ENCODE measurements around the gene FADD. TPM values are rescaled to one million over a fixed set of nuclear protein-coding genes. Genes with fewer than 3 reads are reported as not detected.
"Not testable (repeated sequence)": the region's sequence is repeated elsewhere in the genome, so short reads cannot be mapped to it uniquely, and the experiment has no call there.

Gene FADD
- total and polyA plus RNA-seq, 2 donors from 2014 or later, result 27.8 to 31.5 TPM

DNA sequence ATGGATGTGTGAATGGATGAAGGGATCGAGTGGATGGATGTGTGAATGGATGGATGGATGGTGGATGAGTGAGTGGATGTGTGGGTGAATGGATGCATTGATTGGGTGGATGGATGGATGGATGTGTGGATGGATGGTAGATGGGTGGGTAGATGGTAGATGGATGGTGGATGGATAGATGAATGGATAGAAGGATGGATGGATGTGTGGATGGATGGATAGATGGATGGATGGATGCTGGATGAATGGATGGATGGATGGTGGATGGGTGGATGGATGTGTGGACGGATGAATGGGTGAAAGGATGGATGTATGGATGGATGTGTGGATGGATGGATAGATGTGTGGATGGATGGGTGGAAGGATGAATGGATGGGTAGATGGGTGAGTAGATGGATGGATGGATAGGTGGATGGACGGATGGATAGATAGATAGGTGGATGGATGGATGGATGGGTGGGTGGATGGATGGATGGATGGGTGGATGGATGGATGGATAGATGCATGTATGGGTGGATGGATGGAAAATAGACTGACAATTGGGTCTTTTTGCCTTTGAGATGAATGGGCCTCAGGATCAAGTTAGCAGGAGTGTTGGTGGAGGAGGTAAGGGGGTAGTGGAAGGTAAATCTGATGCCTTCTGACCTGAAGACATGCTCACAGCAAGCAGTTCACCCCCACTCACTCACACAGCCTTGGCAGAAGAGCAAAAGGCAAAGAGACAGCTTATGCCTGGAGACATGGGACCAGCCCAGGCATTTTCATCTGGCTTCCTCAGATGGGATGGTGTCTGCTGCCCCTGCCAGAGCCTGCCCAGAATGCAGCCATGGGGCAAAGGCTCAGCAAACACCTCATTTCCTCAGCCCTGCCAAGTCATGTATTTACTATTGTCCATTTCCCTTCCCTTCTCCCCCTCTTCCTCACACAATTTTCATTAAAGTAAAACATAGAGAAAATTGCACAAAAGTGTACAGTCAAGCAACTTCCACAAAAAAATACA is 8.0 kb upstream of the FADD start:
- intact Hi-C loops (cut with DNase I), result loop anchor here (10.0 kb wide), 1 partner anchor 500 kb away; no protein-coding TSS in a partner anchor
- no peaks in the 10 kb centered on the region for H3K27me3 ChIP-seq (ENCODE audit: control insufficient read depth, insufficient read depth, low read length)
- no peaks in the 10 kb centered on the region for H3K36me3 ChIP-seq (ENCODE audit: control insufficient read depth in 2 of 3, insufficient read depth in 3 of 3, low read length in 3 of 3)
- DNase-seq (peak in 1 of 5 donors; percentile 33), FAIRE-seq (no peak)
- TF ChIP-seq, protein P1, sequence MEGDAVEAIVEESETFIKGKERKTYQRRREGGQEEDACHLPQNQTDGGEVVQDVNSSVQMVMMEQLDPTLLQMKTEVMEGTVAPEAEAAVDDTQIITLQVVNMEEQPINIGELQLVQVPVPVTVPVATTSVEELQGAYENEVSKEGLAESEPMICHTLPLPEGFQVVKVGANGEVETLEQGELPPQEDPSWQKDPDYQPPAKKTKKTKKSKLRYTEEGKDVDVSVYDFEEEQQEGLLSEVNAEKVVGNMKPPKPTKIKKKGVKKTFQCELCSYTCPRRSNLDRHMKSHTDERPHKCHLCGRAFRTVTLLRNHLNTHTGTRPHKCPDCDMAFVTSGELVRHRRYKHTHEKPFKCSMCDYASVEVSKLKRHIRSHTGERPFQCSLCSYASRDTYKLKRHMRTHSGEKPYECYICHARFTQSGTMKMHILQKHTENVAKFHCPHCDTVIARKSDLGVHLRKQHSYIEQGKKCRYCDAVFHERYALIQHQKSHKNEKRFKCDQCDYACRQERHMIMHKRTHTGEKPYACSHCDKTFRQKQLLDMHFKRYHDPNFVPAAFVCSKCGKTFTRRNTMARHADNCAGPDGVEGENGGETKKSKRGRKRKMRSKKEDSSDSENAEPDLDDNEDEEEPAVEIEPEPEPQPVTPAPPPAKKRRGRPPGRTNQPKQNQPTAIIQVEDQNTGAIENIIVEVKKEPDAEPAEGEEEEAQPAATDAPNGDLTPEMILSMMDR (IDR thresholded peaks at IDR 0.05; ENCODE audit: borderline replicate concordance, extremely low read depth, insufficient read depth), result no peak
- no peak overlapping the region for H3K27ac ChIP-seq (ENCODE audit: low read depth in 2 of 2, low read length in 2 of 2)
- no peak overlapping the region for H3K4me3 ChIP-seq (ENCODE audit: low read length in 3 of 3)
- no peaks in the 10 kb centered on the region for H3K9me3 ChIP-seq (ENCODE audit: control insufficient read depth in 2 of 3, insufficient read depth in 1 of 3, low read length in 3 of 3)
- no peak overlapping the region for H3K9ac ChIP-seq (ENCODE audit: low read length in 3 of 3)
- peaks cover 0 to 2% (median 0%) of the 10 kb centered on the region in 3 donors for H3K4me1 ChIP-seq (ENCODE audit: control insufficient read depth in 2 of 3, insufficient read depth in 2 of 3, low read depth in 1 of 3, low read length in 3 of 3)

DNA sequence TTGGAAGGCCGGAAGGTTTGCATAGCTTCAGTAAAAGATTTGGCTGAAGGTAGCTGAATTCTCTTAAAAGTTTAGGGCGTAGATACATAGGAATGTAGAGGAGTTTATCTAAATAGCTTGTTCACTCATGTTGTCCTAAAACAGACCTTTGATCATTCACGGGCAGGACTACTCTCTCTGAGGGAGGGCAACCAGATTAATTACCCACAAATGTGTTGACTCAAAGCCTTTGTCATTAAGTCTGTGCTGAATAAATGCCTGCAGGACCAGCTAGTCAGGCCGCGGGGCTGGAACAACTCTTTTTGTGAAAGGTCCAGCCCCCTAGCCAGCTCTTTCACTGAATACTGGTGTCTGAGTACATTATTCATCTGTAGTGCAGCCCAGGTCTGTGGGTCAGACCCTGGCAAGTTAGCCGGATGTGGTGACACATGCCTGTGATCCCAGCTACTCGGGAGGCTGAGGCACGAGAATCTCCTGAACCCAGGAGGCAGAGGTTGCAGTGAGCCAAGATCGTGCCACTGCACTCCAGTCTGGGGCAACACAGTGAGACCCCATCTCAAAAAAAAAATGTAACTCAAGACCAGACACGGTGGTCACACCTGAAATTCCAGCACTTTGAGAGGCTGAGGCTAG is 2.8 kb upstream of the FADD start:
- Histone ChIP-seq H3K27ac (ENCODE audit: low read depth in 2 of 2, low read length in 2 of 2) (no peak overlapping the region), H3K9ac (ENCODE audit: low read length in 3 of 3) (no peak overlapping the region), H3K9me3 (ENCODE audit: control insufficient read depth in 2 of 3, insufficient read depth in 1 of 3, low read length in 3 of 3) (no peaks in the 10 kb centered on the region), H3K4me1 (ENCODE audit: control insufficient read depth in 2 of 3, insufficient read depth in 2 of 3, low read depth in 1 of 3, low read length in 3 of 3) (peaks cover 3 to 18% (median 14%) of the 10 kb centered on the region in 3 donors), H3K27me3 (ENCODE audit: control insufficient read depth, insufficient read depth, low read length) (no peaks in the 10 kb centered on the region), H3K4me3 (ENCODE audit: low read length in 3 of 3) (no peak overlapping the region), H3K36me3 (ENCODE audit: control insufficient read depth in 2 of 3, insufficient read depth in 3 of 3, low read length in 3 of 3) (no peaks in the 10 kb centered on the region)
- TF ChIP-seq, protein P1 (IDR thresholded peaks at IDR 0.05; ENCODE audit: borderline replicate concordance, extremely low read depth, insufficient read depth), result no peak
- FAIRE-seq (no peak), DNase-seq (peak in 1 of 5 donors; percentile 16)
- intact Hi-C loops (cut with DNase I), result no loop called here

DNA sequence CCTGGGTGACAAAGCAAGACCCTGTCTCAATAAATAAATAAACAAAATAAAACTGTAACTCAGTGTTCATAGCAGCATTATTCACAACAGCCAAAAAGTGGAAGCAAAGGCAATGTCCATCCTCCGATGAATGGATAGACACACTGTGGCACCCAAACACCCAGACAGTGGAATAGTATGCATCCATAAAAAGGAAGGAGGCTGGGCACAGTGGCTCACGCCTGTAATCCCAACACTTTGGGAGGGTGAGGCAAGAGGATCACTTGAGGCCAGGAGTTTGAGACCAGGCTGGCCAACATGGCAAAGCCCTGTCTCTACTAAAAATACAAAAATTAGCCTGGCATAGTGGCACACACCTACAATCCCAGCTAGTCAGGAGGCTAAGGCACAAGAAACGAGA is 2.0 kb upstream of the FADD start:
- H3K36me3 ChIP-seq (ENCODE audit: control insufficient read depth in 2 of 3, insufficient read depth in 3 of 3, low read length in 3 of 3); H3K27ac ChIP-seq (ENCODE audit: low read depth in 2 of 2, low read length in 2 of 2); H3K4me3 ChIP-seq (ENCODE audit: low read length in 3 of 3); H3K9ac ChIP-seq (ENCODE audit: low read length in 3 of 3); intact Hi-C loops (cut with DNase I); H3K9me3 ChIP-seq (ENCODE audit: control insufficient read depth in 2 of 3, insufficient read depth in 1 of 3, low read length in 3 of 3); H3K27me3 ChIP-seq (ENCODE audit: control insufficient read depth, insufficient read depth, low read length); FAIRE-seq: not testable (repeated sequence)
- peaks cover 3 to 18% (median 14%) of the 10 kb centered on the region in 3 donors for H3K4me1 ChIP-seq (ENCODE audit: control insufficient read depth in 2 of 3, insufficient read depth in 2 of 3, low read depth in 1 of 3, low read length in 3 of 3)
- DNase-seq, result peak in 1 of 5 donors; percentile 18
